Stimulated activated CD4-positive, alpha-beta T cell treated with anti-CD3 and anti-CD28 coated beads, Interleukin-4, amount 100 ng/mL, for 48 hours (primary cell): Measurements from ENCODE around the gene CABLES1.
"Not testable (repeated sequence)": the region's sequence is repeated elsewhere in the genome, so short reads cannot be mapped to it uniquely, and the experiment has no call there.

Experiments
- DNase-seq, 2 donors: peaks; one replicate each; pipeline ENCODE4 v3.0.0-alpha.2; 2020; ENCODE audit warnings: low read depth in 2 of 2

CABLES1 gene

GRCh38 chr18:23241833-23242496 lies 106.7 kb downstream of the CABLES1 start:
- not testable (repeated sequence) for DNase-seq

- DNase-seq = no peak
These were observed 107.9 kb downstream of the CABLES1 start for GRCh38 chr18:23243178-23243577.

- no peak for DNase-seq
These were observed 108.5 kb downstream of the CABLES1 start for GRCh38 chr18:23243816-23244215.

- DNase-seq = no peak
These were observed 109.1 kb downstream of the CABLES1 start for GRCh38 chr18:23244401-23244800.

GRCh38 chr18:23245461-23245860 lies 110.2 kb downstream of the CABLES1 start:
- DNase-seq = no peak

- DNase-seq = no peak
These were observed 112.0 kb downstream of the CABLES1 start for GRCh38 chr18:23247331-23247730.

- no peak for DNase-seq
These were observed 112.6 kb downstream of the CABLES1 start for GRCh38 chr18:23247896-23248295.

GRCh38 chr18:23248826-23249225 lies 113.5 kb downstream of the CABLES1 start:
- DNase-seq = no peak

- DNase-seq = no peak
These were observed 114.1 kb downstream of the CABLES1 start for GRCh38 chr18:23249348-23249747.

GRCh38 chr18:23250893-23251656 lies 115.8 kb downstream of the CABLES1 start:
- no peak for DNase-seq

GRCh38 chr18:23253630-23254029 lies 118.3 kb downstream of the CABLES1 start:
- DNase-seq = no peak

GRCh38 chr18:23257137-23257536 lies 121.9 kb downstream of the CABLES1 start:
- DNase-seq = no peak

- DNase-seq = no peak
These were observed 122.6 kb downstream of the CABLES1 start for GRCh38 chr18:23257686-23258565.

GRCh38 chr18:23258566-23259469 lies 123.5 kb downstream of the CABLES1 start:
- DNase-seq = no peak

GRCh38 chr18:23259701-23260681 lies 124.7 kb downstream of the CABLES1 start:
- no peak for DNase-seq

- no peak for DNase-seq
These were observed 125.8 kb downstream of the CABLES1 start for GRCh38 chr18:23260926-23261590.

GRCh38 chr18:23263551-23264235 lies 128.4 kb downstream of the CABLES1 start:
- DNase-seq = no peak

GRCh38 chr18:23265682-23266399 lies 130.6 kb downstream of the CABLES1 start:
- no peak for DNase-seq
